ENCODE data around the gene ARPC4. TPM values are rescaled to one million over a fixed set of nuclear protein-coding genes. Genes with fewer than 3 reads are reported as not detected.
A peak's percentile ranks its signal among the peaks of the same experiment; 100 is the strongest.
"Not testable (repeated sequence)": the region's sequence is repeated elsewhere in the genome, so short reads cannot be mapped to it uniquely, and the experiment has no call there.

Gene ARPC4
- total RNA-seq, 6 donors from 2014 or later, result 88.3 to 186 (median 158) TPM

- H3K9me3 ChIP-seq; DNase-seq; H3K27me3 ChIP-seq; ATAC-seq (ENCODE audit: low FRiP score in 2 of 2); H3K27ac ChIP-seq; H3K36me3 ChIP-seq; H3K4me3 ChIP-seq: not testable (repeated sequence)
- 36 to 38% methylated on average over 4 of the region's 4 CpGs for WGBS, 2 donors
- TF ChIP-seq CTCF (IDR thresholded peaks at IDR 0.05), result peak; percentile 26 to 57 (median 38)
- H3K4me1 ChIP-seq, result peaks cover 4 to 21% (median 9%) of the 10 kb centered on the region in 4 donors
These were observed 56.0 kb downstream of the ARPC4 start for GRCh38 chr3:9848860-9849259.

DNA sequence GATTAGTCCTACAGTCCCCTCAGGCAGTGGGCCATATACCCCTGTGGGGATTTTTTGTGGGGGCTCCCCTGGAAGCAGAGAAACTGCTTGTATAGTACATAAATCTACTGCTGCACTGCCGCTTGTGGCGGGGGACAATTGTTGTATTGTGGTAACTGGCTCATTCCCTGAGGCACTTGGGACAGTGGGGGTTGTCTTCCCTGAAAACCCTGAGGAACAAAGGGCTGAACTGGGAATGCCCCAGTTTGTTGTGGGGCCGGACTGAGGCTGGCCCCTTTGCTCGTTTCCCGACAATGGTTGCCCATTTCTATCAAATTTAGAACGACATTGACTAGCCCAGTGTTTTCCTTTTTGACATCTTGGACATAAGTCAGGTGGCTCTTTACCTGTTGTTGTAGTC is 58.5 kb downstream of the ARPC4 start:
- not testable (repeated sequence) for H3K9me3 ChIP-seq; H3K36me3 ChIP-seq; H3K4me3 ChIP-seq; ATAC-seq (ENCODE audit: low FRiP score in 2 of 2); H3K27me3 ChIP-seq; DNase-seq; H3K27ac ChIP-seq
- 81 to 93% methylated on average over 6 of the region's 6 CpGs for WGBS, 2 donors
- peaks cover 0 to 14% (median 6%) of the 10 kb centered on the region in 4 donors for H3K4me1 ChIP-seq

DNA sequence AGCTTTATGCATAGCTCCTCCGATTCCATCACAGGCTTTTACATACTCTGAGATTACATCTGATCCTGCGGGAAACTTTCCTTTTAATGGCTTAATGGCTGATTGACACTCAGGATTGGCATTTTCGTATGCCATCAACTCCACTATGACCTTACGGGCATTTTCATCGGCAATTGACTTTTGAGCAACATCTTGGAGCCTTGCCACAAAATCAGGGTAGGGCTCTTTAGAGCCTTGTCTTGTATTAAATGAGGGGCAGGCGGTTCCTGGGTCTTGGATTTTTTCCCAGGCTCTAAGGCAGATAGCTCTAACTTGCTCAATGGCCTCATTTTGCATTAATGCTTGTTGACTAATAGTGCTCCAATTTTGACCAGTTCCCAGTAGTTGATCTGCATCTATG is 59.0 kb downstream of the ARPC4 start:
- WGBS, 2 donors, result 58 to 61% methylated on average over 6 of the region's 6 CpGs
- peak in 1 of 2 donors; percentile 60 for DNase-seq

GRCh38 chr3:9852528-9852927 is 59.6 kb downstream of the ARPC4 start:
- Histone ChIP-seq H3K27ac (no peak overlapping the region), H3K9me3 (no peaks in the 10 kb centered on the region), H3K4me1 (peaks cover 0 to 14% (median 6%) of the 10 kb centered on the region in 4 donors), H3K27me3 (no peaks in the 10 kb centered on the region), H3K36me3 (no peaks in the 10 kb centered on the region), H3K4me3 (no peak overlapping the region)
- ATAC-seq (ENCODE audit: low FRiP score in 2 of 2), result no peak
- no peak for TF ChIP-seq POLR2AphosphoS5 (IDR thresholded peaks at IDR 0.05)
- TF ChIP-seq EP300 (IDR thresholded peaks at IDR 0.05), result no peak
- no peak for TF ChIP-seq CTCF (IDR thresholded peaks at IDR 0.05)
- TF ChIP-seq POLR2A (IDR thresholded peaks at IDR 0.05), result no peak
- 90 to 98% methylated on average over 5 to 6 of the region's 6 CpGs for WGBS, 2 donors
- no peak for DNase-seq

More for the DNA sequence above, 59.0 kb downstream of the ARPC4 start:
- H3K4me3 ChIP-seq; H3K9me3 ChIP-seq; H3K27me3 ChIP-seq; ATAC-seq (ENCODE audit: low FRiP score in 2 of 2); H3K36me3 ChIP-seq; H3K27ac ChIP-seq: not testable (repeated sequence)
- H3K4me1 ChIP-seq, result peaks cover 0 to 14% (median 6%) of the 10 kb centered on the region in 4 donors

DNA sequence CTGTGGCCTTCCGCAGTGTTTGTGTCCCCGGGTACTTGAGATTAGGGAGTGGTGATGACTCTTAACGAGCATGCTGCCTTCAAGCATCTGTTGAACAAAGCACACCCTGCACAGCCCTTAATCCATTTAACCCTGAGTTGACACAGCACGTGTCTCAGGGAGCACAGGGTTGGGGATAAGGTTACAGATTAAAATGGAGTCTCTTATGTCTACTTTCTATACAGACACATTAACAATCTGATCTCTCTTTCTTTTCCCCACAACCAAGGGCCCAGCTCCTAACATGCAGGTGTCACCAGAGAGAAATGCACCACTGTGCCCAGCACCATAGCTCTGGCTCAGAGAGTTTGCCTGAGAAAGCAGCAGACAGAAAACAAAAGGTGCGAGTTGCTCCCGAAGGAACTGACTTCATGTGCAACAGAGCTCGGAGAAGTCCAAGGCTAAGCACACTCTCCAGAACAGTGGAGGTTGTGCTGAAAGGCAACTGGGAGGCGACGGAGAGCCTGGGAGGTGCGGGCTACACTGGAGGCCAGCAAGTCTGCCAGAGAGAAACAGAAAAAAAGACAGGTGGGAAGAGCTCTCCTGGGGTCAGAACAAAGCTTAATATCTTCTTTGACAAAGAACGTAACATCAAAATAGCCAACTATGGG is 61.5 kb downstream of the ARPC4 start:
- ATAC-seq (ENCODE audit: low FRiP score in 2 of 2); H3K27ac ChIP-seq; H3K36me3 ChIP-seq; H3K27me3 ChIP-seq; H3K9me3 ChIP-seq; H3K4me3 ChIP-seq: not testable (repeated sequence)
- 78 to 81% methylated on average over 8 to 11 of the region's 11 CpGs for WGBS, 2 donors
- DNase-seq, result peak in 1 of 2 donors; percentile 59
- peaks cover 0 to 14% (median 3%) of the 10 kb centered on the region in 4 donors for H3K4me1 ChIP-seq

GRCh38 chr3:9855594-9855993 is 62.7 kb downstream of the ARPC4 start:
- Histone ChIP-seq H3K36me3 (no peaks in the 10 kb centered on the region), H3K4me1 (peaks cover 0 to 14% (median 3%) of the 10 kb centered on the region in 4 donors), H3K4me3 (no peak overlapping the region), H3K27me3 (no peaks in the 10 kb centered on the region), H3K9me3 (no peaks in the 10 kb centered on the region), H3K27ac (no peak overlapping the region)
- TF ChIP-seq EP300 (IDR thresholded peaks at IDR 0.05) (no peak), POLR2A (IDR thresholded peaks at IDR 0.05) (no peak), POLR2AphosphoS5 (IDR thresholded peaks at IDR 0.05) (no peak), CTCF (IDR thresholded peaks at IDR 0.05) (no peak)
- DNase-seq, result no peak
- 93 to 100% methylated on average over 3 of the region's 3 CpGs for WGBS, 2 donors
- ATAC-seq (ENCODE audit: low FRiP score in 2 of 2), result no peak

Other genes with a start within 250 kb of the ARPC4 start
- gene LHFPL4, start 239.3 kb upstream of the ARPC4 start, total RNA-seq, result under 1 TPM in 1 of 6 donors, not detected in 5; 0.52 TPM
- 10 to 100 TPM; 43.7 to 66.1 (median 57.6) TPM for gene MTMR14, start 143.6 kb upstream of the ARPC4 start, total RNA-seq
- under 1 TPM in 3 of 6 donors, not detected in 3; 0.20 to 0.39 (median 0.30) TPM for gene CPNE9, start 89.2 kb upstream of the ARPC4 start, total RNA-seq
- 10 to 100 TPM; 18.8 to 44.0 (median 26.5) TPM for gene BRPF1, start 61.3 kb upstream of the ARPC4 start, total RNA-seq
- gene OGG1, start 43.1 kb upstream of the ARPC4 start, total RNA-seq, result 10 to 100 TPM; 13.7 to 49.2 (median 18.3) TPM
- gene CAMK1, start 23.1 kb upstream of the ARPC4 start, total RNA-seq, result 10 to 100 TPM; 19.5 to 44.0 (median 27.6) TPM
- 10 to 100 TPM; 48.2 to 68.0 (median 60.7) TPM for gene TADA3, start 609 bp upstream of the ARPC4 start, total RNA-seq
- 100 to 1,000 TPM in 2 of 6 donors, 10 to 100 TPM in 4; 33.0 to 544 (median 64.4) TPM for gene TTLL3, start 17.2 kb downstream of the ARPC4 start, total RNA-seq
- 10 to 100 TPM; 23.8 to 58.7 (median 34.9) TPM for gene RPUSD3, start 50.9 kb downstream of the ARPC4 start, total RNA-seq
- gene CIDEC, start 87.2 kb downstream of the ARPC4 start, total RNA-seq, result not detected
- 10 to 100 TPM in 4 of 6 donors, 1 to 10 TPM in 2; 4.2 to 33.3 (median 24.2) TPM for gene JAGN1, start 97.5 kb downstream of the ARPC4 start, total RNA-seq
- 10 to 100 TPM; 16.1 to 44.8 (median 27.0) TPM for gene IL17RE, start 109.8 kb downstream of the ARPC4 start, total RNA-seq
- 10 to 100 TPM; 26.3 to 83.8 (median 32.9) TPM for gene IL17RC, start 124.0 kb downstream of the ARPC4 start, total RNA-seq
- gene CRELD1, start 140.8 kb downstream of the ARPC4 start, total RNA-seq, result 10 to 100 TPM; 31.7 to 72.3 (median 44.0) TPM
- 1 to 10 TPM; 1.6 to 7.1 (median 4.5) TPM for gene PRRT3, start 159.3 kb downstream of the ARPC4 start, total RNA-seq
- gene EMC3, start 193.8 kb downstream of the ARPC4 start, total RNA-seq, result 10 to 100 TPM; 26.2 to 79.0 (median 46.3) TPM
- 10 to 100 TPM in 1 of 6 donors, 1 to 10 TPM in 5; 3.0 to 23.0 (median 5.8) TPM for gene FANCD2, start 233.4 kb downstream of the ARPC4 start, total RNA-seq

Data from upper lobe of left lung (tissue), 6 donors.